IMR-90 (cell line): ENCODE results near the gene LRRC40. TPM values are rescaled to one million over a fixed set of nuclear protein-coding genes. Genes with fewer than 3 reads are reported as not detected.

Source experiments
- ATAC-seq: fragments of 200-7000 bp; cut with Tn5 transposase; 2 replicates; pipeline ENCODE4 v1.9.1; 2020; ENCODE audit warnings: low read depth, mild to moderate bottlenecking, moderate library complexity
- BruUV-seq: library from RNA; stranded (reverse); fragments of 400-500 nt; replicated peaks from 2 replicates; lab custom pipeline; 2021; lab: Mats Ljungman, UMichigan
- CTCF ChIA-PET: fragments of 300-600 bp; formaldehyde crosslinking; extraction: SDS; loops from one replicate; lab custom pipeline; 2021; ENCODE audit warnings: antibody characterized with exemption; lab: Yijun Ruan, JAX
- POLR2A ChIA-PET: fragments of 300-600 bp; sonication (Branson Sonifier 250); formaldehyde crosslinking; loops from one replicate; lab custom pipeline; 2022; ENCODE audit warnings: antibody characterized with exemption; ENCODE audit not compliant: unreplicated experiment; lab: Charles Lee
- DNase-seq: peaks from one replicate; pipeline ENCODE4 v3.0.0; 2013
- H2AFZ ChIP-seq: replicated peaks from 2 replicates; pipeline ENCODE3; 2013; ENCODE audit warnings: low read length, mild to moderate bottlenecking; ENCODE audit not compliant: poor library complexity
- H2AK5ac ChIP-seq: 2 replicates; pipeline ENCODE4 v1.6.1; 2013; ENCODE audit warnings: low read depth, low read length, inconsistent platforms
- H2AK9ac ChIP-seq: replicated peaks from 2 replicates; pipeline ENCODE3; 2013; ENCODE audit warnings: mild to moderate bottlenecking, low read depth, low read length, moderate library complexity; ENCODE audit not compliant: poor library complexity
- H2BK120ac ChIP-seq: 2 replicates; pipeline ENCODE4 v1.6.1; 2013; ENCODE audit warnings: low read depth, low read length, inconsistent platforms
- H2BK15ac ChIP-seq: 3 replicates; pipeline ENCODE4 v1.6.1; 2013; ENCODE audit warnings: low read depth, low read length, inconsistent platforms
- H2BK20ac ChIP-seq: 2 replicates; pipeline ENCODE4 v1.6.1; 2013; ENCODE audit warnings: low read depth, mild to moderate bottlenecking, inconsistent platforms, low read length, moderate library complexity
- H2BK5ac ChIP-seq: 2 replicates; pipeline ENCODE4 v1.6.1; 2013; ENCODE audit warnings: mild to moderate bottlenecking, low read depth, low read length, inconsistent platforms; ENCODE audit not compliant: poor library complexity, severe bottlenecking
- H3K14ac ChIP-seq: replicated peaks from 2 replicates; pipeline ENCODE4 v1.6.1; 2013; ENCODE audit warnings: low read depth, low read length, inconsistent platforms
- H3K18ac ChIP-seq: 2 replicates; pipeline ENCODE4 v1.6.1; 2013; ENCODE audit warnings: low read depth, low read length, control low read depth
- H3K23ac ChIP-seq: 2 replicates; pipeline ENCODE4 v1.6.1; 2013; ENCODE audit warnings: low read depth, low read length, inconsistent platforms
- H3K27ac ChIP-seq: 2 replicates; pipeline ENCODE4 v1.5.1; 2013; ENCODE audit warnings: mild to moderate bottlenecking, control low read depth, low read length; ENCODE audit not compliant: insufficient read depth
- H3K27me3 ChIP-seq: 2 replicates; pipeline ENCODE4 v1.6.1; 2013; ENCODE audit warnings: low read length; ENCODE audit not compliant: control insufficient read depth, insufficient read depth
- H3K36me3 ChIP-seq: 2 replicates; pipeline ENCODE4 v1.6.1; 2013; ENCODE audit warnings: low read length, mixed read lengths; ENCODE audit not compliant: control insufficient read depth, insufficient read depth
- H3K4ac ChIP-seq: 2 replicates; pipeline ENCODE4 v1.6.1; 2013; ENCODE audit warnings: low read depth, low read length, inconsistent platforms
- H3K4me1 ChIP-seq: 2 replicates; pipeline ENCODE4 v1.6.1; 2013; ENCODE audit warnings: low read length, mixed read lengths; ENCODE audit not compliant: control insufficient read depth, insufficient read depth
- H3K4me2 ChIP-seq: 2 replicates; pipeline ENCODE4 v1.6.1; 2013; ENCODE audit warnings: low read depth, mild to moderate bottlenecking, control low read depth, low read length, moderate library complexity
- H3K4me3 ChIP-seq: 2 replicates; pipeline ENCODE4 v1.5.1; 2013; ENCODE audit warnings: low read depth, mild to moderate bottlenecking, control low read depth, low read length, moderate library complexity; ENCODE audit not compliant: insufficient read depth
- H3K56ac ChIP-seq: 2 replicates; pipeline ENCODE4 v1.6.1; 2013; ENCODE audit warnings: low read length, inconsistent platforms; ENCODE audit not compliant: insufficient read depth; ENCODE audit errors: extremely low read depth
- H3K79me1 ChIP-seq, 2 experiments: 2 replicates each; pipeline ENCODE4 v1.6.1; 2013; ENCODE audit warnings: low read length in 2 of 2, inconsistent platforms in 1 of 2, low read depth in 1 of 2
- H3K9ac ChIP-seq: 2 replicates; pipeline ENCODE4 v1.6.1; 2013; ENCODE audit warnings: low read depth, low read length, control low read depth
- H3K9me1 ChIP-seq: 2 replicates; pipeline ENCODE4 v1.6.1; 2013; ENCODE audit warnings: low read length, inconsistent platforms; ENCODE audit not compliant: insufficient read depth
- H3K9me3 ChIP-seq: 2 replicates; pipeline ENCODE4 v1.6.1; 2013; ENCODE audit warnings: low read length; ENCODE audit not compliant: control insufficient read depth, insufficient read depth
- H4K20me1 ChIP-seq: 2 replicates; pipeline ENCODE4 v1.6.1; 2013; ENCODE audit warnings: low read length, inconsistent platforms; ENCODE audit not compliant: insufficient read depth
- H4K5ac ChIP-seq: 2 replicates; pipeline ENCODE4 v1.6.1; 2013; ENCODE audit warnings: mild to moderate bottlenecking, low read depth, low read length, control low read depth
- H4K8ac ChIP-seq, 2 experiments: 2 replicates each; pipeline ENCODE4 v1.6.1; 2013; ENCODE audit warnings: low read depth in 2 of 2, low read length in 2 of 2, control low read depth in 1 of 2, inconsistent platforms in 1 of 2
- H4K91ac ChIP-seq: 2 replicates; pipeline ENCODE4 v1.6.1; 2013; ENCODE audit warnings: low read depth, low read length, inconsistent platforms; ENCODE audit not compliant: insufficient read depth
- BHLHE40 ChIP-seq: fragments of 150-350 bp; IDR thresholded peaks from 2 replicates; pipeline ENCODE4 v1.6.1; 2016; ENCODE audit warnings: mild to moderate bottlenecking, low read depth, low read length
- CEBPB ChIP-seq: IDR thresholded peaks from 2 replicates; pipeline ENCODE4 v1.6.1; 2012; ENCODE audit warnings: low read depth, low read length, improper control_type of control experiment
- CHD1 ChIP-seq: IDR thresholded peaks from 2 replicates; pipeline ENCODE4 v1.6.1; 2012; ENCODE audit warnings: low read depth, low read length, improper control_type of control experiment
- CTCF ChIP-seq: conservative IDR thresholded peaks from 2 replicates; pipeline ENCODE4 v1.5.1; 2012; ENCODE audit warnings: mild to moderate bottlenecking, low read depth, low read length, improper control_type of control experiment
- ELK1 ChIP-seq: fragments of 150-350 bp; IDR thresholded peaks from 2 replicates; pipeline ENCODE4 v1.6.1; 2016; ENCODE audit warnings: low read depth, mild to moderate bottlenecking, low read length, moderate library complexity, borderline replicate concordance
- FOS ChIP-seq: fragments of 150-350 bp; IDR thresholded peaks from 2 replicates; pipeline ENCODE4 v1.6.1; 2016; ENCODE audit warnings: low read depth, low read length
- MAFK ChIP-seq: IDR thresholded peaks from 2 replicates; pipeline ENCODE4 v1.6.1; 2012; ENCODE audit warnings: low read depth, low read length, improper control_type of control experiment
- MAZ ChIP-seq: IDR thresholded peaks from 2 replicates; pipeline ENCODE4 v1.6.1; 2012; ENCODE audit warnings: low read depth, mild to moderate bottlenecking, low read length, improper control_type of control experiment, moderate library complexity, borderline replicate concordance
- MXI1 ChIP-seq: IDR thresholded peaks from 2 replicates; pipeline ENCODE4 v1.6.1; 2012; ENCODE audit warnings: low read depth, mild to moderate bottlenecking, low read length, moderate library complexity, borderline replicate concordance
- NFE2L2 ChIP-seq: fragments of 150-350 bp; IDR thresholded peaks from 2 replicates; pipeline ENCODE4 v1.6.1; 2016; ENCODE audit warnings: low read depth, mild to moderate bottlenecking, low read length
- POLR2A ChIP-seq: IDR thresholded peaks from 2 replicates; pipeline ENCODE4 v1.6.1; 2012; ENCODE audit warnings: mild to moderate bottlenecking, low read depth, low read length
- RAD21 ChIP-seq: IDR thresholded peaks from 2 replicates; pipeline ENCODE4 v1.6.1; 2012; ENCODE audit warnings: low read length, improper control_type of control experiment
- RCOR1 ChIP-seq: IDR thresholded peaks from 2 replicates; pipeline ENCODE4 v1.6.1; 2012; ENCODE audit warnings: mild to moderate bottlenecking, low read length, improper control_type of control experiment; ENCODE audit not compliant: insufficient replicate concordance
- RFX5 ChIP-seq: IDR thresholded peaks from 2 replicates; pipeline ENCODE4 v1.8.0; 2012; ENCODE audit warnings: low read depth, mild to moderate bottlenecking, low read length, moderate library complexity
- SMC3 ChIP-seq: fragments of 150-350 bp; IDR thresholded peaks from 2 replicates; pipeline ENCODE4 v1.6.1; 2016; ENCODE audit warnings: low read depth, mild to moderate bottlenecking, antibody characterized with exemption, low read length, moderate library complexity
- USF2 ChIP-seq: fragments of 150-350 bp; IDR thresholded peaks from 2 replicates; pipeline ENCODE4 v1.6.1; 2017; ENCODE audit warnings: mild to moderate bottlenecking, antibody characterized with exemption, low read length, low read depth
- WGBS, 2 experiments: methylation state at CpG; one replicate each; pipeline versions ENCODE4 v1.1.5 to v1.1.7; 2013; ENCODE audit warnings: missing lambda C conversion rate in 2 of 2; ENCODE audit not compliant: insufficient read length in 1 of 2; ENCODE audit errors: extremely low coverage in 2 of 2; 5-methylcytosine and 5-hydroxymethylcytosine counted together
- dilution Hi-C: fragments of 300-500 bp; cut with HindIII; formaldehyde crosslinking; loops from one replicate; pipeline ENCODE4 v1.14.3; 2018; ENCODE audit warnings: low sequenced_read_pairs; ENCODE audit not compliant: unreplicated experiment
- in situ Hi-C: fragments of 300-500 bp; cut with MboI; formaldehyde crosslinking; loops from 3 replicates; pipeline ENCODE4 v1.14.3; 2019; ENCODE audit warnings: low sequenced_read_pairs, inconsistent platforms, mixed read lengths
- intact Hi-C: fragments of 100-400 bp; cut with micrococcal nuclease; formaldehyde crosslinking; loops from 2 replicates; pipeline ENCODE4 v1.10.0; 2022
- polyA plus RNA-seq, 3 experiments: library from polyadenylated mRNA; depleted of rRNA; stranded (reverse); fragments of >200 nt; gene quantifications; 2 replicates each; pipeline ENCODE4 v1.2.3, GENCODE V29; 2012; ENCODE audit warnings: low replicate concordance in 1 of 3
- total RNA-seq: library from RNA; depleted of rRNA; stranded (reverse); fragments of >200 nt; gene quantifications from 2 replicates; pipeline ENCODE4 v1.2.3, GENCODE V29; 2012

LRRC40 gene
- total and polyA plus RNA-seq, 2 of the 4 experiments (the other 2 are of a cell fraction) = 11.1 to 17.4 TPM

GRCh38 chr1:70208292-70208691 is 2.9 kb upstream of the LRRC40 start:
- POLR2A ChIA-PET = no interaction called here
- in situ Hi-C loops = no loop called here
- ATAC-seq = no peak

More at GRCh38 chr1:70208292-70208691, 2.9 kb upstream of the LRRC40 start:
- BruUV-seq = no TSS peak
- Histone ChIP-seq H2BK5ac (no peak overlapping the region), H3K14ac (no peak overlapping the region), H3K23ac (no peak overlapping the region), H3K4ac (no peak overlapping the region), H4K91ac (no peak overlapping the region), H3K9me1 (peaks cover 10% of the 10 kb centered on the region; the same call in 1 of the 2 replicates), H3K36me3 (peaks cover 10% of the 10 kb centered on the region), H3K9me3 (no peaks in the 10 kb centered on the region), H3K18ac (no peak overlapping the region), H2BK20ac (no peak overlapping the region), H3K27me3 (no peaks in the 10 kb centered on the region), H3K9ac (no peak overlapping the region), H2AFZ (no peak overlapping the region), H3K79me1 (peaks cover 5 to 29% of the 10 kb centered on the region in 2 experiments; a peak in 2 of 4 replicates), H4K20me1 (peaks cover 26% of the 10 kb centered on the region), H3K4me1 (peaks cover 1% of the 10 kb centered on the region), H2BK120ac (no peak overlapping the region), H3K4me3 (no peak overlapping the region), H3K27ac (no peak overlapping the region), H2AK5ac (no peak overlapping the region), H3K56ac (no peak overlapping the region), H2AK9ac (no peak overlapping the region), H2BK15ac (no peak overlapping the region), H4K8ac (no peak overlapping the region), H4K5ac (no peak overlapping the region), H3K4me2 (no peak overlapping the region)
- intact Hi-C loops (no loop called here), dilution Hi-C loops (no loop called here)
- DNase-seq = no peak
- CTCF ChIA-PET = no interaction called here
- 100% methylated on average over 1 of the region's 7 CpGs; no CpG with 5 or more reads in 1 of the 2 experiments for WGBS, 2 experiments
- TF ChIP-seq ELK1 (no peak), CHD1 (no peak), CTCF (no peak), BHLHE40 (no peak), MAZ (no peak), SMC3 (no peak), NFE2L2 (no peak), MXI1 (no peak), RFX5 (no peak), RCOR1 (no peak), FOS (no peak), POLR2A (no peak), CEBPB (no peak), USF2 (no peak), MAFK (no peak), RAD21 (no peak)
